ENCODE measurements around the gene POLA1.
A peak's percentile ranks its signal among the peaks of the same experiment; 100 is the strongest.
"Not testable (repeated sequence)": the region's sequence is repeated elsewhere in the genome, so short reads cannot be mapped to it uniquely, and the experiment has no call there.

The POLA1 gene

DNA sequence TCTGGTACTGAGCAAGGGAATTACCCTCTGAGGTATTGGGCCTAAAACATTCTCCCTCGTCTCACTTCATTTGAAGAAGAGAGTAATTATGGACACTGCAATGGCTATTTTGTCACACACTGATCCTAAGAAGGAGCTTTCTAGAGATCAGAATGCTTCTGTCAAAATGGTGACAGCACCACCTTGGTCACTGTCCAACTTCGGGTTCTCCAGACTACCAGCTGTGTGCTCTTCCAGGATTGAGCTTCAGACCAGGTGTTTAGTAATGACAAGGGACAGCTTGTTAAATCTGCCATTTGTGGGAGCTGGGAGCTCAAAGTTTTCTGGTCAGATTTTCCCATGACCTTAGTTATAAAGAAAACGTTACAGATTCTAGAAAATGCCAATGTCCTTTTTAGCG, 105.4 kb downstream of the POLA1 start:
- no peak for DNase-seq

DNA sequence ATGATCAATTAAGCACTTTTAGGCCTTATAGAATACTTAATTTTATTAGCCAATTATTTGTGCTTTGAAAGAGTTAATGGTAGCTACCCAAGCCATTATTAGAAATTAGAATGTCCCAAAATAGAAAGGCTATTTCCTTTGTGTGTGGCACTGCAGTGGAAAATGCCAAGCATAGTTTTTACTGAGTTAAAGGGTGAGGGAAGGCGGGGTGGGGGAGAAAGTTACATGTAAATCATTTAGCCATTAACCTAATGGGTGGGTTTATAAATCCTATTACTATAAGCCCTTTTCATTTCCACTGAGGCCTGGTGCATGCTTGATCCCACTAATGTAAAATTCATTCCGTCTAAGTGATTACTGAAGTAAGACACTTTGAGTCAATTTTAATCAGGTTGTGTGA, 105.8 kb downstream of the POLA1 start:
- DNase-seq, result no peak

DNA sequence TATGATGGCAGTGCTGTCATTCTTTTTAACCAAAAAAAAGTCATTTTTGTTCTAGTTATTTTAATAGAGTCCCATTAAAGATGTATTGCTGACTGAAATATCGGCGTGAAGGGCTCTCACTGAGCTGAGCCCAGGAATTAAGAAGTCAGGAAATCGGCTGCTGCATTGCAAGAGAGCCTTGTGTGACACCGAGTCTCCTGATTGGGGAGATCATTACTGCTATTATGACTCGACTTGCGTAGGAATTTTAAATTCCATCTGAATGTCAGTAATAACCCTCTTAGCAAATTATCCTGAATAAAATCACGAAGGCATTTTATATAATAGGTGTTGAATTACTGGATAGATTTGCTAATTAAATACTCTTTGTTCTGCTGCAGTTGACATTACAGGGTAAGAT, 111.5 kb downstream of the POLA1 start:
- DNase-seq, result no peak

DNA sequence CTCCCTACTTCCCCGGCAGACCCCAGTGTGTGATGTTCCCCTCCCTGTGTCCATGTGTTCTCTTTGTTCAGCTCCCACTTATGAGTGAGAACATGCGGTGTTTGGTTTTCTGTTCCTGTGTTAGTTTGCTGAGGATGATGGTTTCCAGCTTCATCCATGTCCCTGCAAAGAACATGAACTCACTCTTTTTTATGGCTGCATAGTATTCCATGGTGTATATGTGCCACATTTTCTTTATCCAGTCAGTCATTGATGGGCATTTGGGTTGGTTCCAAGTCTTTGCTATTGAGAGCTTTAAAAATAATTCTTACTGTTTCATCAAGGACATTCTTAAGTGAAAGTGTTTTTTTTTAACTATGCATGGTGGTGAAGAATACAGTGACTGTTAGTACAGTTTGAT, 126.1 kb downstream of the POLA1 start:
- DNase-seq, result not testable (repeated sequence)

DNA sequence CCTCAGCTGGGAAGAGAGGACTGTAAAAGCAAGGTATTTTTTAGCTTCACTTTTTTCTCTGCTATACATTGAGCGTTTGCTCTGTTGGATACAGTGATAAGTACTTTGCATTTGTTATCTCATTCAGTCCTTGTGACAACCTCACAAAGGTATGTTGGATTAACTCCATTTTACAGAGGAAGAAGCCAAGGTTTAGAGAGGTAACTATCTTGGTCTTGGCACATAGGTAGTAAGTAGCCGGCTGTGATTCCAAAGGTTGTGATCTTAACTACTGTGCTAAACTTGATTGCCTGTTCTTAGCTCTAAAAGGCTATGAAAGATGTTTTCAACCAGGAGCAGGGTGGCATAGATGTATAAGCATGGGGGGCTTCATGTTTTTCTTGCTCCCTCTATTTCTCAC, 134.4 kb downstream of the POLA1 start:
- DNase-seq, result no peak

DNA sequence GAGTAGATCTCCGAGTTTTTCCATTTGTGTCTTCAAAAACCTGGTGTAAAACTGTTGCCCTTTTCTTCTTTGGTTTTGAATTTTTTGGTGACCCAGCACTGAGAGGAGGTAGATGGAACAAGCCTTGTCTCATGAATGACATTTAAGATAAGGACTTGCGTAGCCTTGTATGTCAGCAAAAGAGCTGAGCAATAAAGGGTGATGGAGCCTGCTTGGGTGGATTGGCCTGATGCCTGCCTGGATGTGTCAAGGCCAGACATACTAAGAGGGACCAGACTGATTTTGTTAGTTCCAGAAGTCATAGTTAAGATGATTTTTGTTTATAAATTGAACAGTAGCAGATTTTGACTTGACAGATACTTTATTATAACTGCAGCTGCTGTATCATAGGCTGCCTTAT, 134.9 kb downstream of the POLA1 start:
- no peak for DNase-seq

DNA sequence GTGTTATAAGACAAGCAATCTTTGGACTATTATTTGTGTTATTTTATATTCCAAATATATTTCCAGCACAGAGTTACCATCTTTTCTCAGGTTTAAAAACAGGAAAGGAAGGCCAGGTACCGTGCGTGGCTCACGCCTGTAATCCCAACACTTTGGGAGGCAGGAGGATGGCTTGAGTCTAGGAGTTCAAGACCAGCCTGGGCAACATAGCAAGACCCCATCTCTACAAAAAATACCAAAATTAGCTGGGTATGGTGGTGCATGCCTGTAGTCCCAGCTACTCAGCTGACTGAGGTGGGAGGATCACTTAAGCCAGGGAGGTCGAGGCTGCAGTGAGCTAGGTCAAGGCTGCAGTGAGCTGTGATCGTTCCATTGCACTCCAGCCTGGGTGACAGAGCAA, 140.0 kb downstream of the POLA1 start:
- DNase-seq, result no peak

DNA sequence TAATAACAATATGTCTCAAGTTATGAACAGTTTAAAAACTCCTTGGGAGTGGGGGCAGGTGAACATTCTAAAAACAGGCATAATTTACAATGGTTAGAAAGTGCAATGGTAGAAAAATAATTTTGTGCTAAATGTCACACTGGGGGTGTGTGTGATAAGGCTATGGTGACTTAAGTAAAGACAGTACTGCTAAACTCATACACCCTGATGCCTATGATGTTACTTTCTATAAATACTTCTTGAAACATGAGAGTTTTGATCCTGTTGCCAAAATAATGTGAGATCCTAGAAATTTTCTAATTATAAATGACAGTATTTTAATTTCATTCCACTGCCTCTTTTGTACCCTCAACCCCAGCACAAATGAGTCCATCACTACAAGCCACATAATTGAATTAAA, 144.2 kb downstream of the POLA1 start:
- no peak for DNase-seq

DNA sequence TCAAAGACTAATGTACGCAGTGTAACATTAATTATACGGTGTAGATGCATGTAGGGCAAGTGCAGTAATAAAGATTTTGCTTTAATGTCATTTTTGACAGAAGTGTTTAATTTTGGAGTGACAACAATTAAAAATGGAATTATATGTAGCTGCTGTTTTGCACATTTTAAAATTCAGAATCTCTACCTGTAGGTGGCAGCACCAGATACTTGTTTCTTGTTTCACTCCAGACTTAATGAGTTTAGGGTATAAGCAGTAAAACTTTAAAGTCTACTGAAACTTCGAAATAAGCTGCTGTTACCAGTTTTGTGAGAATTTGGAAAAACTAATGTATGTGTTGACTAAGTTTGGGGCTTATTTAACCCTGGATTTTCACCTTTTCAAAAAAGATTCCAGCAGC, 144.9 kb downstream of the POLA1 start:
- peak; percentile 60 for DNase-seq

DNA sequence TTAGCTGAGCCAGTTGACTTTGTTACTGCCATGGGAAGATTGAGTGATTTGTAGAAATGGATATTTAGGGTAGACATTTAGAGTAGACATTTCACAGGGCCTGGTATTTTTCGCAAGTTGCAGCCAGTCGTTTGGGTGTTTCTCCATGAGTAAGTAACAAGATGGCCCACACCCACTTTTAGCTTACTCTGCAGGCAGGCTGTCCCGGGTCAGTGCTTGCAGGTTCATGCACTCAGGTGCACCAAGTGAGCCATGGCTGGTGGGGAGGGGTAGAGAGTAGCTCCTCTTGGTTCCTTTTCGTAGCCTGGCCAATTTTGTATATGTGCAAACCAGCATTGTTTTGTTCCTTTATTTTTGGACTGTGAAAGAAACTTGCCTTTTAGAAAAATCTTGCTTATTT, 145.6 kb downstream of the POLA1 start:
- no peak for DNase-seq

DNA sequence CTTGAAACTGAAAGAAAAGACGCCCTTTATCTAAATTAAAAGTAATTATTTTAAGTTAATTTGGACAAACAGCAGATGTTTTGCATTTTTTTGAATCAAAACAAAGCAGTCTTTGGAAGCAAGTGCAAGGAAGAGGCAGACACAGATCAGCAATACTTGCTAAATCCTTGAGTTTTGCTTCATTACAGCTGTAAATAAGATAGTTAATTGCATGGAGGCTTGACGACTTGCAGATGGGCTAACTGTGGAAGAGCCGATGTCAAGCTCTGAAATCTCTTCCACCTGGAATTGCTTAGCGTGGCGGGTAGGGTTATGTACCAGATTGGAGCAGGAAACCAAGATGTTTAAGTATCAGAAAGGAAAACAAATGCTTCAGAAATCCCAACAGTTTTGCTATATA, 148.8 kb downstream of the POLA1 start:
- no peak for DNase-seq

DNA sequence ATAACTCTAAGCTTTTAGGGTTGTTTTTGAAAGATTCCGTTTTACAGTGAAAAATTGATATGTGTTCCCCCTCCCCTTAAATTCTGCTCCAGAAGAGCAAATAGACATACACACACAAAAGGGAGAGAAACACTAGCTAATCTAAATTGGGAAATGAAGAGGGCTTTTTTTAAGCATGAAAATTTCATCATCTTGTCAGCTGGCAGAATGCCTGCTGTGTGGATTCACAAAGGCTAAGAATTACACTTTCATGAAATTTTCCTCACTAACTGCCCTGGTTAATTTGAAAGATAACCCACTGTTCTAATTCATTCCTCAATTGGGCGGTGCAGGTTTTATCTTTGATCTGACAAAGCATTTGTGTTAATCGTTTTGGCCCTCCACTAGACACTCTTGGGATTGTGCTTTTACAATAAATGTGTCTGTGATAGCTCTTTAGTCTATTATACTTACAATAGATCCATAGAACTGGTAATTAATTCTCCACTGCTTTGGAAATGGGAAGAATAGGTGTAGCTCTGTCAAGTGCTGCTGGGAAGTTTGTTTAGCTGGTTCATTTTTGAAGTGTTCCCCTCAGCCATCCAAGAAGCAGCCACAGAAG, 152.9 kb downstream of the POLA1 start:
- DNase-seq, result no peak

DNA sequence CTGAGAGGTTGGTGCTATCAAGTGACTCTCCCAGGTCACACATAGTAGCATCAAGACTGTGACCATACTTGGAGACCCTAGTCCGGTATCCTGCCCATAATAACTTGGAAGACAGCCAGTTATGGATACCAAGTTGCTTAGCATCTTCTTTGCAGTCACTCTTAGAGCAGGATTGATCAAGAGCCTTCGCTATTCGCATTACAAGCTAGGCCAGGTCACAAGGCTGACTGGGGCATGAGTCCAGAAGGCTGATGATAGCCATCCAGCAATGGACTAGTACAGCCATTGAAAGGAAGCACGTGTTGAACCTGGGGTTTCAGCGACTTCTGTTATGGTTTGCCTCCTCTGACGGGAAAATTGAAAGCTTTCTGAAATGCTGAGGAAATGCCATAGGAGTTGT, 157.6 kb downstream of the POLA1 start:
- DNase-seq, result no peak

DNA sequence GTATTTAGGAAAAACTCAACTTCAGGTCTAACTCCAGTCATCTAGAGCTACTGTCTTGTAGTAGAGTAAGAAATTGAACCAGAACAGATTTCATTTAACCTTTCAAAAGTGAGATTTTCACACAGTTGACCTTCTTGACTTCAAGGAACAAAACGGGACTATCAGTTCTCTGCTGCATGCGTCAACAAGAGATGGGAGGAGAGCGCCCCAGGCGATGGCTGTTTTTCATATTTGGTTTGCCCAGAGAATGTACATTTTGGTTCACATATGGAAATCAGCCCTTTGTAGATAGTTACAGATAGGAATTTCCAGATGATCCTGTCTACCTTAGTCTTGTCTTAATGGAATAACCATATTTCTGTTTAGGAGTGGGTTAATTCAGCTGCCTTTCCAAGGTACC, 158.1 kb downstream of the POLA1 start:
- DNase-seq, result no peak

DNA sequence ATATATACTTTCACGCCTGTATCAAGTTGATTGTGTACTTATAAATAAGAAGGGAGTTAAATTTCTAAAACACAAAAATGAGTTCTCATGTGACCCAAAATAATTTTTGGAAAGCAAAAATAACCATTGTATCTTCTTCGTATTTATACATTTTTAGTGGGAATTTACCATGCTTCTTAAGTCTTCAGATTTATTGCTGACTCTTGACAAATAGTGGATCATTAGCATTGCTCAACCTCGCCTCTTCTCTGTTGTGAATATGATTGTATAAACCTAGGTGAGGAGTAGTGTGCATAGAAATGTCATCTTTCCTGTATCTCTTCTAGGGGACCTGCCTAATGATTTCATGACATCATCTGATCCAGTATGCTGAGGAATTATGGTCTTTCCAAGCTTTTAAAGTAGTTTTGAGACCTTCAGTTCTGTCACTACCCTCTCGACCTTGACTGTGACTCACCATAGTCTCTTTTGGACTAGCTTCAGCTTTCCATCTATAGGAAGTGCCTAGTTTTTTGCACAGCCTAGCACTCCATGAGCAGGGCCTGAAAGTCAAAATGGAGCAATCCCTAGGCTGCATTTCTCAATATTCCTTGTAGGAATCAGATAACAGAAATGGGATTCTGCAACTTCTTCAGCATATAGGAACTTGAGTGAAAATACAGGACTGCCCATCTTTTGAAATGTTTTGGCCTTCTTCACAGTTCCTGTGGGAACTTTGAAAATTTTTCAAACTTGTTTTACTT, 164.5 kb downstream of the POLA1 start:
- DNase-seq, result no peak

DNA sequence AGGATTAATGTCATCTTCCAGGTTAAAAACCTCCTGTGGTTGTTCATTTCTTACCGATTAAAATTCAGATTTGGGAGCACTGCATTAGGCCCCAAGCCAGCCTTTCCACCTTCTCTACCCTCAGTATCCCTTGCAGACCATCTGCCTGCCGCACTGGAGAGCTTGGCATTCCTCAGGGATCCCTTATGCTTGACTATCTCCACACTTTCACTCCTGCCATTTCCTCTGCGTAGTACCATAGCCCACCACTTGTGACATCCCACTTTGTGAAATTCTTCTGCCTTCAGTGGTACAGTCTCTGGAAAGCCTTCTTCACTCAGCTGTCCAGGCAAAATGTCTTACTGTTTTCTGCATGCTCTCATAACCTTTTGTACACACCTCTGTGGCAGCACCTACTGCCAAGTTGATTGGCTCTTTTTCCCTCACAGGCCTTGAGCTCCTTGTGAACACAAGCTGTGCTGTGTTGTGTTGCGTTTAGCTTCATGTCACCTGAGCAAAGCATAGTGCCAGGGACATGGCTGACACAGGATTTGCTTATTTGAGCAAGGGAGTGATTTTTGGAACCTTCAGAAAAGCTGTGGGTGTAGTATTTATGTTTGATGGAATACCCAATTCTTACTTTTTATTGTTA, 165.6 kb downstream of the POLA1 start:
- DNase-seq, result no peak

DNA sequence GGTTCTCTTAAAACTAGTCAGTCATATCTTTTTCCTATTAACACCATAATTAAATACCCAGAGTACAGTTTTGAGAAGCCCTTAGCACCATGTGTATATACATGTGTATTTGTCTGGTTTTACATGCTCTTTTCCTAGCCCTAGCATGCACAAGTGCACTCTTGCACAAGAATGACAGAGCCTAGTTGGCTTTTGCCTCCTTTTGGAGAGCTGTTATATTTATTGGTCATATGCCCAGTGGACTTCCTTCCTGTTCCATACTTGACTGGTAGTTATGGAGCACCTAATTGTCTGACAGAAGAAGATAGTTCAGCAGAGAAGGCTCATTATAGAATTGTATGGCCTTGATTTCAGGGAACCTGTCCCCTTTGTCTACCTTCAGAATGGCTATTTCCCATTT, 166.4 kb downstream of the POLA1 start:
- no peak for DNase-seq

DNA sequence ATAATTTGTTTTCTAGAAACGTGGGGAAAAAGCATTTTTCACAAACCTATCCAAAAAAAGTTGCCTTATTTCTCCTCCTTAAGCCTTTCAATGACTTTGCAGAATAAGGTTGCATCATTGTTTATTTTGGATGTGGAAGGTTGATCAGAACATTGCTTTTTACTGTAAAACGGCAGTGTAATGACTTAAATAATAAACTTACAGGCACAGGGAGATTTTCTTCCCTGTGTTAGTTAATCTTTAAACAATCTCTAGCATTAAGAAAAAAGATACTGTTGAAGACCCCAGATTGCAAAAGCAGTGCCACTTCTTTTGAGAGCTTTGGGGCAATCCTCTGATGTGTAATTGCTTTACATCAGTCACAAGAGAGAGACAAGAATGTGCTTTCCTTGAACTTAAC, 168.6 kb downstream of the POLA1 start:
- no peak for DNase-seq

DNA sequence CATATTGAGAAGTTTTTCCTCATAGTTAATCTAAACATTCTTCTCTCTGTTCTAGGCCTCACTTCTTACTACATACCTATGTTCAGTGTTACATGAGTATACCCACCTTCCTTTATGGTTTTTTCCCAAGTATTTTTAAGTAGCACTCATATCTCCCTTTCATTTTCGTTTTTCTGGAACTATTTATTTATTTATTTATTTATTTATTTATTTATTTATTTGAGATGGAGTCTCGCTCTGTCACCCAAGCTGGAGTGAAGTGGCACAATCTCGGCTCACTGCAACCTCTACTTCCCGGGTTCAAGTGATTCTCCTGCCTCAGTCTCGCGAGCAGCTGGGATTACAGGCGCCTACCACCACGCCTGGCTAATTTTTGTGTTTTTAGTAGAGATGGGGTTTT, 170.1 kb downstream of the POLA1 start:
- DNase-seq, result not testable (repeated sequence)

DNA sequence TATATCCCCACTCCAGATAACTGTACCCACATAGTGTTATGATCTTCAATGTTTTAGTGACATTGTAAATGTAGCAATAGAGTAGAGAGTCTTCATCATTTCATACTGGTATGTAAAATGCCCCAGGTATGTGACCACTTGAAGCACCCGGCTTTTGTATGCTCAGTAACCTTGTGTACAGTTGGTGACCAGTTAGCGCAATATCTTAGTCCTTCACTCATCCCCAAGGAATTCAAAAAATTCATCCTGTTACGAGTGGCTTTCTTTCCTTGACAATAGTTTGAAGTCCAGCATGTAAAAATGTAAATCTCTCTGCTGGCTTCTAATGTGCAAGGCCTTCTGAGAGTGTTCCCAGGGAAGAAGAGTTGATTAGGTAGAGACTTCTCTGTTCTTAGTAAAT, 176.4 kb downstream of the POLA1 start:
- DNase-seq, result no peak

DNA sequence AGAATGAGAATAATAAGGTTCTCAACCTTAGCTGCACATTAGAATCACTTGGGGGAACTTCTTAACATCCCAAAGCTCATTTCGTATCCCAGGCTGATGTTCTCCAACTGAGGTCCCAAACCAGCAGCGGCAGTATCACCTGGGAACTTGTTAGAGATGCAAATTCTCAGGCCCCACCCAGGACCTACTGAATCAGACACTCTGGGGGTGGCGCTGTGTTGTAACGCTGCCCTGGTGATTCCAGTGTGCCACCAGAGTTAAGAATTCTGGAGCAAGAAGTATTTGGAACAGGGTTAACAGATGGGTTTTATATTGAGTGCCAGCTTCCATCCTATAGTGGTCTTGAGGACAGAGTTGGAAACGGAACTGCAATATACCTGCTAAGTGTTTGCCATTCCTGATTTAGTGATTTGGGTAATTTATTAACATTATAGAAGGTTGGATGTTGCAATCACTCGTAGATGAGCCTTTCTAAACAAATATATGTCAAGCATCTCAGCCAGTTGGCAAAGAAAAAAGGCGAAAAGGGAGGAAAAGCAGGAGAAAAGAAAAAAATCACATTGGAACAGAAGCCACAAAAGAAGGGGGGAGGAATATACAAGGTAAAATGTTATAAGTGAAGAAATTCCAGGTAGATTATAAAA, 181.0 kb downstream of the POLA1 start:
- no peak for DNase-seq

DNA sequence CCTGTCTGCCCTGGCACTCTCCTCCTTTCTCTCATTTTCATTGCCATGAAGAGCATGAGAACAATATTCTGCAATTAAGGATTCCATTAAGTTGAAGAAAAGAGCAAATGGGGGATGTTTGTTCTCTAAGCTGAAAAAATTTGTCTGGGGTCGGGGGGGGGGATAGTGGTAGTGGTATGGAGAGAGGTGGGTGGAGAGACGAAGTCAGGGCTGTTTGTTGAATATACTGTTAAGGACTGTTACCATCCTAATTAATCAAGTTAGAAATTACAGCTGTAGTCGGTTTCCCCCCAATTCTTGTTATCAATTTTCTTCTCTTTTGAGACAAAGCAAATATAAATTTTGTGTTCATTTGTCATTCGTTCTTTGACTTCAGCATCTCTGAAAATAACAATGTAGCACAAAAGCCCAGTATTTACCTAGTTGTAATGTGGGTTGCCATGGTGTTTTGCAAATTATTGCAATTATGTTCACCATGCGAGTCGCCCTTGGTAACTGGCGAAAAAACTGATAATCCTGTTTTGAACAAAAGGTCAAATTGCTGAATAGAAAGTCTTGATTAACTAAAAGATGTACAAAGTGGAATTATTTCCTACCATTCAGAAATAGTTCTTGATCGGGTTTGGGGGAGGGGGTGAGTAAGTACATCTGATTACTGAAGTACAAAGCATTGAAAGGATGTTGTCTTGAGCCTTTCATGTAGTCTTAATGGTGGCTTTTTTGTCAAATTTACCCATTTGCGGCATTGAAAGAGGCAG, 183.0 kb downstream of the POLA1 start:
- DNase-seq, result no peak

DNA sequence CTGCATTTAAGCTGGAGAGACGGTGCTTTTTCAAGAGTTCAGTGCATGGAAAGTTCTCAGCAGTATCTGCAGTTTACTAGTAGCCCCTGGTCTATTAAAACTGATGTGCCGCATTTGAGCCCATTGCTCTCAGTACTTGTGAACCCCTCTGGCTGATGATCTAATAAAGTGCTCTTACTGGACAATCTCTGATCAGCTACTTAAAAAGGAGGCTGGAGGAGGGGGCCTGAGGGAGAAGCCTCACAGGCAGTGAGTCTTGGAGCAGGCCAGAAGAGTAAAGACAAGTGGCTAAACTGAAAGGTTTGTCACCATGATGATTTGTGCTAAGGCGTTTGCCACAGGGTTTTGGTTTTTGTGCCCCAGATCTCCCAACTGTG, 183.6 kb downstream of the POLA1 start:
- DNase-seq, result no peak
